HCT116 (cell line): Measurements from ENCODE around the gene LACC1. TPM values are rescaled to one million over a fixed set of nuclear protein-coding genes. Genes with fewer than 3 reads are reported as not detected.

ENCODE experiments used
- ATAC-seq: fragments of 200-7000 bp; cut with Tn5 transposase; 2 replicates; pipeline ENCODE4 v1.9.1; 2020; ENCODE audit warnings: mild to moderate bottlenecking, moderate library complexity
- BruUV-seq: library from RNA; stranded (reverse); fragments of 400-500 nt; replicated peaks from 2 replicates; lab custom pipeline; 2021; lab: Mats Ljungman, UMichigan
- CTCF ChIA-PET: fragments of 300-600 bp; sonication (Branson Sonifier 250); formaldehyde crosslinking; loops from one replicate; lab custom pipeline; 2021; ENCODE audit warnings: antibody characterized with exemption; lab: Charles Lee
- POLR2A ChIA-PET: fragments of 300-600, 350-600 bp; sonication (Branson Sonifier 250); formaldehyde crosslinking; loops from one replicate; lab custom pipeline; 2021; ENCODE audit warnings: antibody characterized with exemption; lab: Charles Lee
- RAD21 ChIA-PET, 2 experiments: fragments of 300-600 bp; sonication (Branson Sonifier 250); formaldehyde crosslinking; loops; one replicate each; lab custom pipeline; 2023; ENCODE audit warnings: low total read pairs in 2 of 2; ENCODE audit not compliant: uncharacterized antibody in 2 of 2, unreplicated experiment in 2 of 2, low non-redundant PET in 1 of 2; lab: Charles Lee
- DNase-seq: peaks from one replicate; pipeline ENCODE4 v3.0.0-alpha.2; 2010; ENCODE audit warnings: low read depth, low spot score
- H2AFZ ChIP-seq: fragments of 200-600 bp; shearing (Covaris generic), sonication (generic); 2 replicates; pipeline ENCODE4 v1.6.1; 2017; ENCODE audit warnings: low read depth, mixed run types, mixed read lengths, antibody characterized with exemption, low read length; ENCODE audit not compliant: poor library complexity, severe bottlenecking
- H3K27ac ChIP-seq: 2 replicates; pipeline ENCODE4 v1.5.1; 2012; ENCODE audit warnings: low read depth, low read length
- H3K27me3 ChIP-seq: fragments of 200-600 bp; sonication (generic); 2 replicates; pipeline ENCODE4 v1.6.1; 2016; ENCODE audit warnings: mixed run types, low read length, mixed read lengths; ENCODE audit not compliant: insufficient read depth
- H3K36me3 ChIP-seq, 2 experiments: fragments of 200-500 bp in 1 of 2; fragments of 200-600 bp in 1 of 2; sonication (Bioruptor generic) in 1 of 2; sonication (generic) in 1 of 2; 2 replicates each; pipeline versions ENCODE4 v1.5.1 to v1.6.1; 2014 to 2016; ENCODE audit warnings: low read length in 2 of 2, inconsistent platforms in 1 of 2, mixed read lengths in 1 of 2, mixed run types in 1 of 2; ENCODE audit not compliant: insufficient read depth in 2 of 2, control insufficient read depth in 1 of 2
- H3K4me1 ChIP-seq, 2 experiments: fragments of 200-600 bp in 1 of 2; sonication (generic) in 1 of 2; 2 replicates each; pipeline versions ENCODE4 v1.5.1 to v1.6.1; 2012 to 2017; ENCODE audit warnings: low read length in 2 of 2, inconsistent platforms in 1 of 2, mild to moderate bottlenecking in 1 of 2, mixed read lengths in 1 of 2, mixed run types in 1 of 2, moderate library complexity in 1 of 2; ENCODE audit not compliant: insufficient read depth in 2 of 2, control insufficient read depth in 1 of 2
- H3K4me2 ChIP-seq: fragments of 200-600 bp; sonication (generic); 2 replicates; pipeline ENCODE4 v1.6.1; 2017; ENCODE audit warnings: mixed run types, low read length, mixed read lengths
- H3K4me3 ChIP-seq, 2 experiments: fragments of 200-600 bp in 1 of 2; sonication (generic) in 1 of 2; replicated peaks in 1 of 2; 2 replicates each; pipeline ENCODE4 v1.5.1; 2011 to 2016; ENCODE audit warnings: low read length in 2 of 2, control low read depth in 1 of 2, low read depth in 1 of 2, mild to moderate bottlenecking in 1 of 2, mixed read lengths in 1 of 2, mixed run types in 1 of 2
- H3K79me2 ChIP-seq: fragments of 200-600 bp; sonication (generic); 2 replicates; pipeline ENCODE4 v1.6.1; 2017; ENCODE audit warnings: mild to moderate bottlenecking, mixed run types, low read length, moderate library complexity, mixed read lengths; ENCODE audit not compliant: insufficient read depth
- H3K9ac ChIP-seq: fragments of 200-600 bp; sonication (generic); 2 replicates; pipeline ENCODE4 v1.6.1; 2016; ENCODE audit warnings: low read length, mixed read lengths
- H3K9me2 ChIP-seq: fragments of 200-600 bp; sonication (generic), shearing (Covaris generic); 2 replicates; pipeline ENCODE4 v1.6.1; 2017; ENCODE audit warnings: mixed run types, mild to moderate bottlenecking, moderate library complexity; ENCODE audit not compliant: insufficient read depth
- H3K9me3 ChIP-seq, 2 experiments: fragments of 200-500 bp in 1 of 2; fragments of 200-600 bp in 1 of 2; sonication (Bioruptor generic) in 1 of 2; sonication (generic) in 1 of 2; 2 replicates each; pipeline ENCODE4 v1.6.1; 2014 to 2017; ENCODE audit warnings: low read length in 2 of 2, mixed read lengths in 2 of 2, inconsistent platforms in 1 of 2, low read depth in 1 of 2, mild to moderate bottlenecking in 1 of 2, mixed run types in 1 of 2, moderate library complexity in 1 of 2; ENCODE audit not compliant: control insufficient read depth in 1 of 2, insufficient read depth in 1 of 2
- H4K20me1 ChIP-seq: fragments of 200-600 bp; sonication (generic), shearing (Covaris generic); 2 replicates; pipeline ENCODE4 v1.6.1; 2017; ENCODE audit warnings: mixed run types, mild to moderate bottlenecking, moderate library complexity; ENCODE audit not compliant: insufficient read depth
- EZH2 ChIP-seq: fragments of 200-600 bp; sonication (generic); IDR thresholded peaks from 2 replicates; pipeline ENCODE4 v1.6.1; 2017; ENCODE audit warnings: antibody characterized with exemption, mixed run types
- SRF ChIP-seq: IDR thresholded peaks from 2 replicates; pipeline ENCODE4 v1.6.1; 2012; ENCODE audit warnings: low read depth
- TCF7L2 ChIP-seq: IDR thresholded peaks from 2 replicates; pipeline ENCODE4 v1.7.0; 2011; ENCODE audit warnings: borderline replicate concordance, inconsistent platforms; ENCODE audit not compliant: insufficient read depth, insufficient read length; ENCODE audit errors: extremely low read depth
- intact Hi-C: fragments of 100-400 bp; cut with micrococcal nuclease; formaldehyde crosslinking; loops from 2 replicates; pipeline ENCODE4 v1.10.0; 2022
- total RNA-seq: library from RNA; stranded (reverse); gene quantifications from one replicate; pipeline ENCODE4 v1.2.1, GENCODE V29; 2021; ENCODE audit not compliant: unreplicated experiment
- TF ChIP-seq, protein P1 (sequence below): IDR thresholded peaks from 2 replicates; pipeline ENCODE4 v1.6.1; 2012
- TF ChIP-seq, protein P2 (sequence below): IDR thresholded peaks from 2 replicates; pipeline ENCODE4 v1.6.1; 2012; ENCODE audit warnings: low read depth
- TF ChIP-seq, protein P3 (sequence below): IDR thresholded peaks from 2 replicates; pipeline ENCODE4 v1.6.1; 2012

The LACC1 gene
- total RNA-seq, 1 experiment from 2014 or later = 2.6 TPM

DNA sequence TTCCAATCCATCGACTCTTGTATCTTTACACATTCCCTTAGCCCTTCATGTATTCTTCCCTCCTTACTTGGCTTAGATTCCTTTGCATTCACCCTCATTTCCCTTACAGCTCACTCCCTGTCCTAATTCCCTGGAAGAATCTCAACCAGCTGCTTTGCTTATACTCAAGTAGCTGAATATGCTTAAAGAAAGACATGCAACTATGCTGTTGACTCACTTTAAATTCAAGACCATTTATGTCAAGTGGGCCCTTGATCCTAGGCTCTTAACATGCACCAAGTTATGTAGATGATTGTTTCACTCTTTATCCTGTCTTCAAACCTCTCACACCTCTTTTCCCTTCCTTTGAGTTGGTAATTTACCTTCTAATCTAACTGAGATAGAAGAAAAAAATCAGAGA lies 7.5 kb upstream of the LACC1 start:
- Histone ChIP-seq H3K79me2 (no peaks in the 10 kb centered on the region), H3K27me3 (no peaks in the 10 kb centered on the region), H3K9me3 (no peaks in the 10 kb centered on the region), H3K27ac (no peak overlapping the region), H3K9me2 (no peaks in the 10 kb centered on the region), H3K4me2 (no peak overlapping the region), H4K20me1 (no peaks in the 10 kb centered on the region), H3K4me3 (no peak overlapping the region), H3K36me3 (no peaks in the 10 kb centered on the region), H3K4me1 (no peaks in the 10 kb centered on the region), H3K9ac (no peak overlapping the region), H2AFZ (no peak overlapping the region)
- CTCF ChIA-PET = no interaction called here
- DNase-seq = no peak
- RAD21 ChIA-PET = no interaction called here
- intact Hi-C loops = loop anchor here (5.0 to 10.0 kb wide), 2 partner anchors 785 to 897 kb away; no protein-coding TSS in a partner anchor
- TF ChIP-seq SRF (no peak), TCF7L2 (no peak), EZH2 (no peak)
- TF ChIP-seq, protein P1, sequence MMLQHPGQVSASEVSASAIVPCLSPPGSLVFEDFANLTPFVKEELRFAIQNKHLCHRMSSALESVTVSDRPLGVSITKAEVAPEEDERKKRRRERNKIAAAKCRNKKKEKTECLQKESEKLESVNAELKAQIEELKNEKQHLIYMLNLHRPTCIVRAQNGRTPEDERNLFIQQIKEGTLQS = no peak
- TF ChIP-seq, protein P2, sequence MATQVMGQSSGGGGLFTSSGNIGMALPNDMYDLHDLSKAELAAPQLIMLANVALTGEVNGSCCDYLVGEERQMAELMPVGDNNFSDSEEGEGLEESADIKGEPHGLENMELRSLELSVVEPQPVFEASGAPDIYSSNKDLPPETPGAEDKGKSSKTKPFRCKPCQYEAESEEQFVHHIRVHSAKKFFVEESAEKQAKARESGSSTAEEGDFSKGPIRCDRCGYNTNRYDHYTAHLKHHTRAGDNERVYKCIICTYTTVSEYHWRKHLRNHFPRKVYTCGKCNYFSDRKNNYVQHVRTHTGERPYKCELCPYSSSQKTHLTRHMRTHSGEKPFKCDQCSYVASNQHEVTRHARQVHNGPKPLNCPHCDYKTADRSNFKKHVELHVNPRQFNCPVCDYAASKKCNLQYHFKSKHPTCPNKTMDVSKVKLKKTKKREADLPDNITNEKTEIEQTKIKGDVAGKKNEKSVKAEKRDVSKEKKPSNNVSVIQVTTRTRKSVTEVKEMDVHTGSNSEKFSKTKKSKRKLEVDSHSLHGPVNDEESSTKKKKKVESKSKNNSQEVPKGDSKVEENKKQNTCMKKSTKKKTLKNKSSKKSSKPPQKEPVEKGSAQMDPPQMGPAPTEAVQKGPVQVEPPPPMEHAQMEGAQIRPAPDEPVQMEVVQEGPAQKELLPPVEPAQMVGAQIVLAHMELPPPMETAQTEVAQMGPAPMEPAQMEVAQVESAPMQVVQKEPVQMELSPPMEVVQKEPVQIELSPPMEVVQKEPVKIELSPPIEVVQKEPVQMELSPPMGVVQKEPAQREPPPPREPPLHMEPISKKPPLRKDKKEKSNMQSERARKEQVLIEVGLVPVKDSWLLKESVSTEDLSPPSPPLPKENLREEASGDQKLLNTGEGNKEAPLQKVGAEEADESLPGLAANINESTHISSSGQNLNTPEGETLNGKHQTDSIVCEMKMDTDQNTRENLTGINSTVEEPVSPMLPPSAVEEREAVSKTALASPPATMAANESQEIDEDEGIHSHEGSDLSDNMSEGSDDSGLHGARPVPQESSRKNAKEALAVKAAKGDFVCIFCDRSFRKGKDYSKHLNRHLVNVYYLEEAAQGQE = no peak
- TF ChIP-seq, protein P3, sequence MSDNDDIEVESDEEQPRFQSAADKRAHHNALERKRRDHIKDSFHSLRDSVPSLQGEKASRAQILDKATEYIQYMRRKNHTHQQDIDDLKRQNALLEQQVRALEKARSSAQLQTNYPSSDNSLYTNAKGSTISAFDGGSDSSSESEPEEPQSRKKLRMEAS = no peak
- BruUV-seq = no TSS peak
- POLR2A ChIA-PET = no interaction called here
- ATAC-seq = no peak
